ENCODE data around the gene ADGRL3.

GRCh38 chr4:61426229-61426628 is 226.1 kb downstream of the ADGRL3 start:
- TF ChIP-seq POLR2A (IDR thresholded peaks at IDR 0.05) (no peak), CTCF (IDR thresholded peaks at IDR 0.05) (no peak), EP300 (IDR thresholded peaks at IDR 0.05; ENCODE audit: low read depth) (no peak)

All from transverse colon (tissue), 3 donors.